ENCODE measurements around the gene DIP2C. TPM values are rescaled to one million over a fixed set of nuclear protein-coding genes. Genes with fewer than 3 reads are reported as not detected.

The DIP2C gene
- total RNA-seq, 4 donors from 2014 or later, result 10.5 to 40.5 (median 19.5) TPM

- Histone ChIP-seq H3K4me3 (no peak overlapping the region), H3K4me1 (no peaks in the 10 kb centered on the region), H3K27ac (no peak overlapping the region), H3K36me3 (no peaks in the 10 kb centered on the region), H3K9me3 (no peaks in the 10 kb centered on the region), H3K27me3 (no peaks in the 10 kb centered on the region)
- DNase-seq, result no peak
- intact Hi-C loops (cut with DNase I; ENCODE audit: low total_unique reads), result no loop called here
- TF ChIP-seq POLR2A (IDR thresholded peaks at IDR 0.05) (no peak), CTCF (IDR thresholded peaks at IDR 0.05) (no peak)
Observed at GRCh38 chr10:283916-284356, 405.5 kb downstream of the DIP2C start.

- Histone ChIP-seq H3K27me3 (no peaks in the 10 kb centered on the region), H3K4me3 (no peak overlapping the region), H3K27ac (no peak overlapping the region), H3K36me3 (no peaks in the 10 kb centered on the region), H3K4me1 (no peaks in the 10 kb centered on the region), H3K9me3 (no peaks in the 10 kb centered on the region)
- no peak for DNase-seq
- intact Hi-C loops (cut with DNase I; ENCODE audit: low total_unique reads), result no loop called here
- TF ChIP-seq POLR2A (IDR thresholded peaks at IDR 0.05) (no peak), CTCF (IDR thresholded peaks at IDR 0.05) (no peak)
Observed at GRCh38 chr10:283140-283479, 406.4 kb downstream of the DIP2C start.

GRCh38 chr10:282294-283139 is 407.0 kb downstream of the DIP2C start:
- TF ChIP-seq POLR2A (IDR thresholded peaks at IDR 0.05) (no peak), CTCF (IDR thresholded peaks at IDR 0.05) (no peak)
- intact Hi-C loops (cut with DNase I; ENCODE audit: low total_unique reads), result no loop called here
- H3K4me1 ChIP-seq, result no peaks in the 10 kb centered on the region
- H3K27ac ChIP-seq, result no peak overlapping the region
- H3K27me3 ChIP-seq, result no peaks in the 10 kb centered on the region
- no peak overlapping the region for H3K4me3 ChIP-seq
- no peaks in the 10 kb centered on the region for H3K36me3 ChIP-seq
- no peak for DNase-seq
- H3K9me3 ChIP-seq, result no peaks in the 10 kb centered on the region

GRCh38 chr10:279655-280054 is 409.8 kb downstream of the DIP2C start:
- intact Hi-C loops (cut with DNase I; ENCODE audit: low total_unique reads), result no loop called here
- Histone ChIP-seq H3K4me3 (no peak overlapping the region), H3K9me3 (no peaks in the 10 kb centered on the region), H3K36me3 (no peaks in the 10 kb centered on the region), H3K27ac (no peak overlapping the region), H3K27me3 (no peaks in the 10 kb centered on the region), H3K4me1 (no peaks in the 10 kb centered on the region)
- no peak for DNase-seq
- TF ChIP-seq CTCF (IDR thresholded peaks at IDR 0.05) (no peak), POLR2A (IDR thresholded peaks at IDR 0.05) (no peak)

GRCh38 chr10:279232-279631 is 410.2 kb downstream of the DIP2C start:
- H3K4me1 ChIP-seq, result no peaks in the 10 kb centered on the region
- no peaks in the 10 kb centered on the region for H3K27me3 ChIP-seq
- H3K9me3 ChIP-seq, result no peaks in the 10 kb centered on the region
- H3K27ac ChIP-seq, result no peak overlapping the region
- DNase-seq, result no peak
- H3K36me3 ChIP-seq, result no peaks in the 10 kb centered on the region
- TF ChIP-seq POLR2A (IDR thresholded peaks at IDR 0.05) (no peak), CTCF (IDR thresholded peaks at IDR 0.05) (no peak)
- intact Hi-C loops (cut with DNase I; ENCODE audit: low total_unique reads), result no loop called here
- no peak overlapping the region for H3K4me3 ChIP-seq
